K562 (cell line): ENCODE measurements around the gene TP53I3. TPM values are rescaled to one million over a fixed set of nuclear protein-coding genes. Genes with fewer than 3 reads are reported as not detected.

Source experiments
- BRD9 ChIP-seq: fragments of 450-650 bp; IDR thresholded peaks from 2 replicates; pipeline ENCODE4 v1.6.1; 2018; ENCODE audit warnings: low read depth; ENCODE audit not compliant: partially characterized antibody
- COPS2 ChIP-seq: fragments of 450-650 bp; conservative IDR thresholded peaks from 2 replicates; pipeline ENCODE4 v1.6.1; 2016; ENCODE audit warnings: mild to moderate bottlenecking, moderate library complexity
- CUX1 ChIP-seq: fragments of 200-800 bp; sonication (Bioruptor generic); IDR thresholded peaks from 2 replicates; pipeline ENCODE4 v1.6.1; 2016; ENCODE audit warnings: missing genetic modification characterization, missing compliant biosample characterization
- EP400 ChIP-seq: fragments of 450-650 bp; IDR thresholded peaks from 2 replicates; pipeline ENCODE4 v1.6.1; 2017; ENCODE audit warnings: antibody characterized with exemption, mild to moderate bottlenecking, moderate library complexity
- KLF13 ChIP-seq: fragments of 450-650 bp; IDR thresholded peaks from 2 replicates; pipeline ENCODE4 v1.6.1; 2016; ENCODE audit warnings: missing genetic modification characterization, low read depth, mild to moderate bottlenecking, missing compliant biosample characterization, moderate library complexity, borderline replicate concordance
- NCOA1 ChIP-seq: fragments of 450-650 bp; IDR thresholded peaks from 2 replicates; pipeline ENCODE4 v1.6.1; 2016; ENCODE audit warnings: low read depth
- SMARCA5 ChIP-seq: fragments of 450-650 bp; IDR thresholded peaks from 2 replicates; pipeline ENCODE4 v1.6.1; 2016
- TBP ChIP-seq: optimal IDR thresholded peaks from 2 replicates; pipeline ENCODE3; 2011; ENCODE audit warnings: low read depth, low read length, improper control_type of control experiment
- THAP7 ChIP-seq: fragments of 250-450 bp; sonication (Bioruptor Pico); IDR thresholded peaks from 2 replicates; pipeline ENCODE4 v1.5.0; 2021
- ZBTB2 ChIP-seq: fragments of 450-650 bp; IDR thresholded peaks from 2 replicates; pipeline ENCODE4 v1.6.1; 2016; ENCODE audit warnings: antibody characterized with exemption
- ZNF318 ChIP-seq, 2 experiments: fragments of 450-650 bp; IDR thresholded peaks; 2 replicates each; pipeline ENCODE4 v1.6.1; 2016; ENCODE audit warnings: mild to moderate bottlenecking in 2 of 2, borderline replicate concordance in 1 of 2, low read depth in 1 of 2, moderate library complexity in 1 of 2
- polyA plus RNA-seq, 8 experiments: library from polyadenylated mRNA; depleted of rRNA in 4 of 8; stranded (reverse) in 5 of 8; unstranded in 3 of 8; fragments of >200 nt; fragmentation: Nextera tagmentation in 2 of 8; fragmentation: Illumina TruSeq in 1 of 8; extraction: Ambion mirVana in 2 of 8; extraction: Trizol in 1 of 8; gene quantifications; 2 replicates each; pipeline versions ENCODE4 v1.2.1 to v1.2.3, GENCODE V29; 2011 to 2014; ENCODE audit warnings: inconsistent platforms in 1 of 8, missing spikeins in 1 of 8
- total RNA-seq, 7 experiments: library from RNA; depleted of rRNA in 6 of 7; stranded (reverse); fragments of >200 nt in 6 of 7; fragmentation: Illumina TruSeq in 2 of 7; extraction: Trizol in 2 of 7; gene quantifications; 2 replicates each; pipeline versions ENCODE4 v1.2.1 to v1.2.3, GENCODE V29; 2011 to 2021; ENCODE audit warnings: low replicate concordance in 1 of 7

Gene TP53I3
- total and polyA plus RNA-seq, 9 of the 15 experiments (the other 6 are each of a cell fraction or from before 2014, with no cell fraction given), result 0.65 to 9.5 (median 5.6) TPM

- TF ChIP-seq ZNF318 (IDR thresholded peaks at IDR 0.05; ENCODE audit: borderline replicate concordance in 1 of 2, low read depth in 1 of 2), result no peak
- no peak for TF ChIP-seq COPS2
- TF ChIP-seq BRD9, result no peak
- TF ChIP-seq CUX1 (CRISPR knock-in tag), result no peak
- TF ChIP-seq NCOA1, result no peak
- peak; percentile 17; the same call in 1 of the 2 replicates for TF ChIP-seq SMARCA5
- TF ChIP-seq TBP, result peak; percentile 87
- no peak for TF ChIP-seq THAP7 (CRISPR knock-in tag)
- no peak for TF ChIP-seq KLF13
- TF ChIP-seq ZBTB2, result peak; percentile 56; the same call in 1 of the 2 replicates
- TF ChIP-seq EP400, result peak; percentile 69; the same call in 1 of the 2 replicates
These were observed 37.5 kb downstream of the TP53I3 start, which contains the start of gene WDCP (continued) for GRCh38 chr2:24046930-24047702.
